Brain pericyte (primary cell): Measurements from ENCODE around the gene U2AF1.
"Not testable (repeated sequence)": the region's sequence is repeated elsewhere in the genome, so short reads cannot be mapped to it uniquely, and the experiment has no call there.

Experiments
- DNase-seq: peaks from one replicate; pipeline ENCODE4 v3.0.0-alpha.2; 2012; ENCODE audit warnings: low read depth, low spot score

The U2AF1 gene

DNA sequence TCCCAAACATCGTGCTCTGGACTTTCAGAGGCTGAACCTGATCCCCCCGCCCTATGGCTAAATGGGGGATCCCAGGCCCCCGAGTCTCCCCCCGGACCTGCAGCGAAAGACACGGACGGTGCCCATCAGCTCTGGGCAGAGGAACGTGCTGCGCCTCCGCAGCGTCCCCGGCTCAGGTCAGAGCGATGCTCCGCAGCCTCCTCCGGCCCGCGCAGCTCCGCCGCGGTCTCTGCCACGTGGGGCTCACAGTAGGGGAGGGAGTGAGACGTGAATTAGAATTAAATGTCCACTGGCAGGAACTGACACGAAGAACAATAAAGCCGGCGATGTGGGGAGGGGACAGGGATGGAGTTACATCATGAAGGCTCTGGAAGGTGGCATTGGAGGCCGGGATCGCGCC is 30.7 kb downstream of the U2AF1 start:
- not testable (repeated sequence) for DNase-seq

DNA sequence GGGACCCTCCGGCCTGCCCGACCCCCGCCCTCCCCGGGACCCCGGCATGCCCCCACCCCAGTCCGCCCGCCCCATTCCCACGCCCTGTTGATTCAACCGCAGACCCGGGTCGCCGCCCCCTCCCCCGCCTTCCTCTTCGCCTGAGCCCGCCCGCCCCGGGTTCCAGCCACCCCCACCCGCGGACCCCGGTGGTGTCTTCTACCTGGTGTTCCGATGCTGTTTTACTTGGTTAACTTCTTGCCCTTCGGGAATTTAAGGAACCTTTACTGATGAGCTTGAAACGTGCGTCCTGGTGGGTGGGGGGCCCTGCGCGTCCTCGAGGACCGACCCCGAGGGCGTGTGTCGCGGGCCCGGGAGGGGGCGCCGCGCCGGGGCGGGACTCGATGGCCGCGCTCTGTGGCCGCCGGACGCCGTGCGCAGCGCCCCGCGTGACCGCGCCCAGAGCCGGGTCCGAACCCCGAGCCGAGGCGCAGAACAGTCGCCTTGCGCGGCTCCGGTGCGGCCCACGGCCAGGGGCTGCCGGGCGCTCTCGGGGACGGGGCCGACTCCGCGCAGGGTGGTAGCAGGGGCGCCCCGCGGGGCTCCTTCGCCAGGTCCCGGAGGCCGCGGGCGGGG is 31.2 kb downstream of the U2AF1 start:
- not testable (repeated sequence) for DNase-seq

GRCh38 chr21:43075170-43076022 is 32.0 kb downstream of the U2AF1 start, which contains the start of gene CBS:
Gene CBS, minus strand, starts transcription at chr21:43075835. Its CDS starts 3,642 bp downstream, at chr21:43072193.
- DNase-seq: not testable (repeated sequence)

DNA sequence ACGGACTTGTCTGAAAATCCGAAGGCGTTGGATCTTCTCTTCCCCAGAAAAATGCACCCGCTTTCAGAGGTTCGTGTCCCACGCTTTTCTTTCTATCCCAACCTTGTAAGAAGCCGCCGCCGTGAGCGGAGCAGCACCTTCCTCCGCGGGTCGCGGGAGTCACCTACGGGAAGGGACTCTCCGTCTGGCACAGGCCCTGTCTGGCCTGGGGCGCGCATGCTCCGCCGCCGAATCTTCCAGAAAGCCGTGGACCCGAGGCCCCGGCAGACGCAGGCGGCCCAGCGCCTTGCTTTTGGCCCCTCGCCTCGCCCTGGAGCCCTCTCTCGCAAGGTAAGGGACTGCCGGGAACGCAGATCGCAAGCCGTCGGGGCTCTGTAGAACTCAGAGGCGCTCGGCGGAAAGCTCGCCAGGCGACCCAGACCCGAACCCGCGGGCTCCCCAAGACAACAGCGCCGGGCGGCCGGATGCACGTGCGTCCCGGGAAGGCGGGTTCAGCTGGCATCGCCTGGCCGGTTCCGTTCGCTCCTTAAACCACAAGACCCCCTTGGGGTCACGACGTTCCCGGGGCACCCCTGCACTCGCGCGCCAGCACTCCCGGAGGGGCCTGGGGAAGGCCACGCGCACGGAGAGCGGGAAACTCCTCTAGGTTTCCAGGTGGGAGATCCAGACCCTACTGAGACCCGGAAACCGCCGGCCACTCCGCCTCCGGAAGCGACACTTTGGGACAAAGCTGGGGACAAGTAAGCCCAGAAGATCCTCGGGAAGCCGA is 32.8 kb downstream of the U2AF1 start:
- not testable (repeated sequence) for DNase-seq

DNA sequence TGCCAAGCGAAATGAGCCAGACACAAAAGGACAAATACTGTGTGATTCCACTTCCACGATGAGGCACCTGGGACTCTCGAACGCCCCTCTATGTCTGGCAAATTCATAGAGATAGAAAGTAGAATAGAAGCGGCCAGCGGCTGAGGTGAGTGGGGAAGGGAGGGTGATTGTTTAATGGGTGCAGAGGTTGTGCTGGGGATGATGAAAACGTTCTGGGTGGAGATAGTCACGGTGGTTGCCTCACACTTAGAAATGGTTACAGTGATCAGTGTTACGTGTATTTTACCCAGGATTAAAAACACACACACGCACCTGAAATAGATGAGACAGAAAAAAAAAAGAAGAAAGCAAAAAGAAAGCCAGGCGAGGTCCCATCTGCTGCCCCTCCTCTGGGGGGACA is 34.6 kb downstream of the U2AF1 start:
- not testable (repeated sequence) for DNase-seq

GRCh38 chr21:43069682-43070081 is 37.7 kb downstream of the U2AF1 start:
- DNase-seq: not testable (repeated sequence)

DNA sequence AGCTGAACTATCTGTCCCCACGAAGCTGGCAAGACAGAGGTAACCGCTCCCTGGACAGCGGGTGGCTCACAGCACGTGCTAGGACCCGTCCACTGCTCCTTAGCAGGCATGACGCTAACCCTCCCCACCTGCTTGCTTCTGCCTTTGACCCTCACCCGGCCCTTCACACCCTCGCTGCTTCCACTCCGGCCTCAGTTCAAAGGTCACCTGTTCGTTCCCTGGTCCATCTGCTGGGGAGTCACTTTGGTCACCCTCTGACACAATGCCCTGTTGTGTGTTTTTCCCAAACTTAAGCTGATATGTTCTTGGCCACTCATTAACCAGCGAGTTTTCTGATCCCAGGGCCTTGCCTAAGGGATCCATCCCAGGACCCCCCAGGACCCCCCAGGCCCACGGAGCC is 39.3 kb downstream of the U2AF1 start:
- DNase-seq: not testable (repeated sequence)

- DNase-seq: not testable (repeated sequence)
These were observed 40.7 kb downstream of the U2AF1 start for GRCh38 chr21:43066690-43067089.

DNA sequence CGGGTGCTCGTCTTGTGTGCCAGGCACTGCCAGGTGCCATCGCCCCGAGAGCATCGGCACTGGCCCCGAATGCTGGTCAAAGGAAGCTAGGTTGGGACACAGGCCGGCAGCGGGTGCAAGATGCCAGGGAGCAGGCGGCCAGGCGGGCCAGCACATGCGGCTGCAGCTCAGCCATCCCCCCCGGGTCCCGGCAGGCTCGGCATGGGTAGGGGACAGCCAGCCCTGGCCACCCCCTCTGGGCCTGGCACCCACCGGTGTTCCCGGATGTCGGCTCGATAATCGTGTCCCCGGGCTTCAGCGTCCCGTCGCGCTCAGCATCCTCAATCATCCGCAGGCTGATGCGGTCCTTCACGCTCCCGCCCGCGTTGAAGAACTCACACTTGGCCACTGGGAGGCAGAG is 41.4 kb downstream of the U2AF1 start:
- not testable (repeated sequence) for DNase-seq

GRCh38 chr21:43064265-43064917 is 43.0 kb downstream of the U2AF1 start:
- not testable (repeated sequence) for DNase-seq

- DNase-seq: not testable (repeated sequence)
These were observed 44.3 kb downstream of the U2AF1 start for GRCh38 chr21:43062955-43063664.

- DNase-seq: not testable (repeated sequence)
These were observed 54.3 kb downstream of the U2AF1 start for GRCh38 chr21:43053112-43053511.

DNA sequence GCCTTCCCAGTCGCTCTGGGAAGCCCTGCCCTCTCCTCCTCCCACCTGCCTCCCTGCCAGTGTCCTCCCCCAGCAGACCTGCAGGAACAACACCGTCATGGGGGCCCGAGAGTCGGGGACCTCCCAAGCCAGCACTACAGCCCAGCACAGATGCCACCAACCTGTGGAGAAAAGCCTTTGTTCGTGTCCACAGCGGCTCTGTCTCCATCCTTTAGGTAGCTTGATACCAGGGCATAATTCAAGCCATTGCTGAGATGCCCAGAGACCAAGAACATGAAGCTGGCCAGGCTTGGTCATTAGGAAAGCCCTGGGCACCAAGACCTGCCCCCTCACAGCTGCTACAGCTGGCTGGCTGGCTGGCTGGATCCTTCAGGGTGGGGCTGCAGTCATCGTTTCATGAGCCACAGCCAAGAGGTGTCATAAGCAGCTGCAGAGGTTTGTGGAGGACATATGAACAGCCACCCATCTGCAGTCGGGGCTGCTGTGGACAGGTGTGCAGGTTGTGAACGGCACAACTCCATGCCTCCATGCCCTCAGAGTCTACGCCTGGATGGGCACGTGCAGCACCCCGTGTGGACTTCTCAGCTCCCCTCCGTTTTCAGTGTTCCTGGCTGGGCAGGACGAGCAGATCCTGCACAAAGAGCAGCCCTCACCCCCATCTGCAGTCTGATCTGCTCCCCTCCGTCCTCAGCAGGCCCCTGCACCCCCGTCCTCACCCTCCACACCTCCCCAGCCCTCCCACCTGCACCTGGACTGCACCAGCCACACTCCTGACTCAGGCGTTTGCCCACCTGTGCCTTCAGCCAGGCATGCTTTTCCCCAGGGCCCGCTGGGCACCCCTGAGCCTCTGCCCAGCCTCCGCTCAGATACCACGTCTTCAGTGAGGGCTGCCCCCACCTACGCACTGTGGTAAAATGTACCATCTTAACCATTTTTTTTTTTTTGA is 61.2 kb downstream of the U2AF1 start:
- not testable (repeated sequence) for DNase-seq

DNA sequence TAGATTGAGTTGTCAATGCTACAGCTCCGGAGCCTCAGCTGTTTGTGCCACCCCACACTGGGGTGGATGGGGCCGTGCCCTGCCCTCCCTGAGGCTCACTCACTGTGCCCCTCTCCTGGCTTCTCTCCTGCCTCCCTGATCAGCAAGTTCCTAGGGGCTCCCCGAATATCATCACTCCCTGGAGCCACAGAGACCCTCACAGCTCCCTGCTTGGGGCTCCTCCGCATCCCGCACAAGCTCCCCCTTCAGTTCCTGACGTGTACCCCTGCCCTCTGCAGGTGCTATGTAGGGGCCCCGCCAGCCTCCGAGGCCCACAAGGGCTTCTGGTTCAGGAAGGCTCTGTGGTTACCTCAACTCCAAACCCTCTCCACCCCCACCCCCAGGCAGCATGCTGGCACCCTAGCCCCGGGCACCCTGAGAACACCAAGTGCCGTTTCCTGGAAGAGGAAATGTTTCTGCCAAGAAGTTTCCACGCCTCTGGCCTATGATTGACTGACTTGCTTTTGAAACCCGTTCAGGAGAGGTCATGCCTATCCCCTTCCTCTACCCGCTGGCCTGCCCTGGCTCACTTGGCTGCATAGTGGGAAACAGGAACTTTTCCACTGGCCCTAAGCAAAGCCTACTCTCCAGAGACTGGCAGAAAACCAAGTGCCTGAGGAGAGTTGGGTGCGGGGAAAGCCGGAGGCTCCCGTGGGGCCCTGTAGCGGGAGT is 62.0 kb downstream of the U2AF1 start:
- DNase-seq: not testable (repeated sequence)

GRCh38 chr21:43044547-43044946 is 62.8 kb downstream of the U2AF1 start:
- not testable (repeated sequence) for DNase-seq

DNA sequence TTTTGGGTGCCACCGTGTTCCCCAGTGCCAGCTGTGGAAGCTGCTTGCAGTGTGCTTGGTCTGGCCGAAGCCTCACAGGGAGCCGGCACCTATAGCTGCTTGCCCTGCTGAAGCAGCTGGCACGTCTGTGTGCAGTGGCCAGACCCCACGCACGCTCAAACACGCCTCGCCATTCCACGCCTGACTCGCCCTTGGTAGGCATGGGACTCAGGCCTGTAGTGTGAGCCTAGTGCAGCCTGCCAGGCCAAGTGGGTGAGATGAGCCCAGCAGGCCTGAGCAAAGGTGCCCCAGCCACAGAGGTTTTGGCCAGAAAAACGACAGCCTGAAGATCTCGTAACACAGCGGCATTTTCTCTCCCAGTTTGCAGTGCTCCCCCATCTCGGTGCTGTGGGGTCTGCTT is 64.1 kb downstream of the U2AF1 start:
- not testable (repeated sequence) for DNase-seq
